AML-193 (cell line): Measurements from ENCODE around the gene ANKRD11.
"Not testable (repeated sequence)": the region's sequence is repeated elsewhere in the genome, so short reads cannot be mapped to it uniquely, and the experiment has no call there.

ENCODE experiments used
- DNase-seq, 2 experiments: peaks; one replicate each; lab custom pipeline; 2025; lab: John Stamatoyannopoulos, UW

ANKRD11 gene

DNA sequence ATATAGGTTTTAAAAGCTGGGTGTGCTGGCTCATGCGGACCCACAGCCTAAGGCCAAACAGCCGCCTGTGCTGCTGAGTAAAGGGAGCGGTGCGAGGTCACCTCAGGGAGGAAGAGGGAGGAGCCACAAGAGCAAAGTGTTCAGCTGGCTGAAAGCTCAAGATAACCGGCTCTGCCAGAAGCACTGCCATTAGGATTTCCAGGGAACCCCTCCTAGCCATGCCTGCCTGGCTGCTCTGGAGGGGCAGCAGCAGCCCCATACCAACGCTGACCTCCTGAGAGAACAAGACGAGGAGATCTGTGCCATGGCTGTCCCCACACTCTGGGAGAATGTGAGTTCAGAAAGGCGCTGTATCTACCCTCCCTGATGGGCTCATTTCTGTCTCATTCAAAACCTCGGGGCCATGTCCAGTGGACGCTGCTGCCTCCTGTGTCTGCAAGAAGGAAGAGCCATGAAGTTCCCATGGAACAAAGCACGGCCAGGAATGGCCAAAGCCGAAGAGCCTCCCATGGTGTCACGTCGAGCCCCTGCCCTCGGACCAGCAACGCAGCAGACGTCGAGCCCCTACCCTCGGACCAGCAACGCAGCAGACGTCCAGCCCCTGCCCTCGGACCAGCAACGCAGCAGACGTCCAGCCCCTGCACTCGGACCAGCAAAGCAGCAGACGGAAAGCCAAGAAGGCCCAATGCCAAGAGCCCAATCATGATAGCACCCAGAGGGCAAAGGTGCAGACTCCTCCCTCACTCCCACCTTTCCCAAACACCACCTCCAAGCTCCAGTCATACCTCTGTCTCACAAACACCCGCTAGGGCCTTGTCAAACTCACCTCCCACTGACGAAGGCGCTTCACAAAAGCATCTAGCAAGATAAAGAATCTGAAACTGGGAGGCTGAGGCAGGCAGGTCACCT is 107.0 kb downstream of the ANKRD11 start:
- DNase-seq = no peak

DNA sequence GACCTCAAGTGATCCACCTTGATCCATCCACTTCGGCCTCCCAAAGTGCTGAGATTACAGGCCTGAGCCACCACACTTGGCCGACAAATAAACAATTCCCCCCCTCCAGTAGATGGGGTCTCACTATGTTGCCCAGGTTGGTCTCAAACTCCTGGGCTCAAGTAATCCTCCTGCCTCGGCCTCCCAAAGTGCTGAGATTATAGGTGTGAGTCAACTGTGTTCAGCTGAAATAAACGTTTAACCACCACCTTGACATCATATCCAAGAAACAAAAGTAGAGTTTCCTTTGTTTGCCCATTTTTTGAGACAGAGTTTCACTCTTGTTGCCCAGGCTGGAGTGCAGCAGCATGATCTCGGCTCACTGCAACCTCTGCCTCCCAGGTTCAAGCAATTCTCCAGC is 107.8 kb downstream of the ANKRD11 start:
- not testable (repeated sequence) for DNase-seq

DNA sequence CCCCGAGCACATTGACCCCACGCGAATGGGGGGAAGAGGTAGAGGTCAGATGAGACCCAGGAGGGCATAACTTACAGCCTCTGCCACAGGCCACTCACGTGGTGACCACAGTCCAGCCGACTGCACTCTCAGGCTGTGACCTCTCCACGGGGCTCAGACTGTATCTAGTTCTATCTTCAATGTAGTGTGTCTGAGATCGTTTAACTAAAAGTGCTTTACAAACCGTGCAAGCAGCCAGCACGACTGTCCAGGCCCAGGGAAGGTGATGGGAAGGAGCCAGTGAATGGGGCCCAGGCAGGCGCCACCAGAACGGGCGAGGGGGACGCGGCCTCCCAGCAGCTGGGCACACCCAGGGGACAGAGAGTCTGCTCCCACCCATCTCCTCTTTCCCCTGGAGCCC is 108.6 kb downstream of the ANKRD11 start:
- DNase-seq = no peak

- DNase-seq = no peak
Measured at GRCh38 chr16:89380681-89381080, 109.7 kb downstream of the ANKRD11 start.

DNA sequence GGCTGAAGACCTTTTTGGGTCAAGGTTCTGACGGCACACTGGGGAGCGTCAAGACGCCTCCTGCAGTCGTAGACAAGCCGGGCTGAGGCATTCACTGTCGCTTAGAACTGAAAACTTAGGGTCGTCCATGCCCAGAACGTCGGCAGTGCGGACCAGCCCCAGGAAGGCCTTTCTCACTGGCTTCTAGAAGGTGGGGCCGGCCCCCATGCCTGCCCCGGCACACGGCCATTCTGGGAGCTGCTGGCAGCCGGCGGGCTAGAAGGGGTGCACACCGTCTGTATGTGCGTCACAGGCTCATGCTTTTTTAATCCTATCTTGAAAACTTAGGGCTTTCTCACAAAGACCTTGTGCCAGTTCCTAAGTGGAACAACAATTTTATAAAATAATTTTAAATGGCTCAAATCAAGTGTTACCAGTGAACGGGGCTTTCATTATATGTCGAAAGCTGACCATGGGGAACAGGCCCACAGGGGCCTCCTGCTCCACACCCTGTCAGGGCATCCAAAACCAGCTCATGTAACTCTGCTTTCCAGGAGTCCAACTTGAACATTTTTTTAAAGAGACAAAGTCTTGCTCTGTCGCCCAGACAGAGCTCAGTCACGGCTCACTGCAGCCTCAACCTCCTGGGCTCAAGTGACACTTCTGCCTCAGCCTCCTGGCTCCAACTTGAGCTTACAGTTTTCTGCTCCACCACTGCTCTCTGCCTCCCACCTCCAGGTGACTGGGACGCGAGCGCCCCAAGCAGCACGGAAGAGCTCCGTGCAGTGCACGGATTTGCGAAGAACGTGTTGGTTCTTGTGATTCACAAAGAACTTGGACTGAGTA is 111.2 kb downstream of the ANKRD11 start:
- no peak for DNase-seq

GRCh38 chr16:89377453-89377848 is 112.9 kb downstream of the ANKRD11 start:
- DNase-seq = no peak

DNA sequence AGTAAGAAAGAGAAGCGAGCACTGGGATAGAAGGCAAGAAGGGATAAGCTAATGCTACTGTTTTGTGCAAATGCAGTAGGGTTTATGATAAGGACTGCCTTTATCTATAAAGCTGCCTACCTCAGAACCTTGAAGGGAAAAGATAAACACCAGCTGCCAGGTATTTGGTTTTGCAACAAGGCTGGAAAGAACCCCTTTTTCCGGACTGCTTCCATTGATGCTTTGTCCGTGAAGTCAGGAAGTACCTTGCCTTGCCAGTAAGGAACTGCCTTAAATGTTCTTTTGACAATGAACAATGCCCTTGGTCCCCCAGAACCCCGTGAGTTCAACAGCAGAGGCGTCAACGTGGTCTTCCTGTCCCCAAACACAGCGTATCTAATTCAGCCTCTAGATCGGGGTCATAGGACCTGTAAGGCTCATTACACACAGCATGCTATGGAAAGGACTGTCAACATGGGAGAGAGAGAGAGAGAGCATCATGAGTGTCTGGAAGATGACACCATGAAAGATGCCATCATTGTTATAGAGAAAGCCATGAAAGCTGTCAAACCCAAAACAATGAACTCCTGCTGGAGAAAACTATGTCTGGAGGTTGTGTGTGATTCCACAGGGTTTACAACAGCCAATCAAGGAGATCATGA is 113.4 kb downstream of the ANKRD11 start:
- DNase-seq = no peak

DNA sequence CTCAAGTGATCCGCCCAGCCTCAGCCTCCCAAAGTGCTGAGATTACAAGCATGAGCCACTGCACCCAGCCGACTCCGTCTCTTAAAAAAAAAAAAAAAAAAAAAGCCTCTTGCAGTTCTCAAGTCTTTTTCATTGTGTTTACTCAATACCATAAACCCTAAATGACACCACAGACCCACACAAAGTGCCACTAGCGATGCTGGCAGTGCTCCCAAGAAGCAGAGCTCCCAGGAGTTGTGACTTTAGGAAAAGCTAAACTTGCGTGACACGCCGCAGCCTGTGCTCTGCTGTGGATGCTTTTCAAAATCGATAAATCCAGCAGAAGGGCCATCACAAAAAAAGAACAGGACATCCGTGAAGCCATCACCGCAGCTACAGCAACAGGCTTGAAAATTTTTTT is 114.7 kb downstream of the ANKRD11 start:
- no peak for DNase-seq

DNA sequence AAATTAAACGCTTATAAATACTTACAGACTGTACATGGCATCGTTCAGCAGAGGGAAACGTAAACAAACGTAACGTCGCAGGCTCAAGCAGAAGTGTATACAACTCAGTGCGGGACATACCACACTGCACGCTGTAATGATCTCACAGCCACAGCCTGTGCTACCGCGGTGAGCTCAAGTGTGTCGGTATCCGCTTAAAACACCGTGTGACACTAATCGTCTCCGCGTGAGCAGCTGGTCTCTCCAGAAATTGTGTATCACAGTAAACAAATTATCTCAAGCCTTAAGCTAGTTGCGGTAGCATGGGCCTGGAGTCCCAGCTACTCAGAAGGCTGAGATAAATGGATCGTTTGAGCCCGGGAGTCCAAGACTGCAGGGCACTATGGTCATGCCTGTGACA is 115.3 kb downstream of the ANKRD11 start:
- DNase-seq = no peak

- no peak for DNase-seq
Measured at GRCh38 chr16:89374393-89374960, 115.9 kb downstream of the ANKRD11 start.

GRCh38 chr16:89373355-89374110 is 116.8 kb downstream of the ANKRD11 start:
- no peak for DNase-seq

GRCh38 chr16:89371968-89372634 is 118.3 kb downstream of the ANKRD11 start:
- DNase-seq = no peak

DNA sequence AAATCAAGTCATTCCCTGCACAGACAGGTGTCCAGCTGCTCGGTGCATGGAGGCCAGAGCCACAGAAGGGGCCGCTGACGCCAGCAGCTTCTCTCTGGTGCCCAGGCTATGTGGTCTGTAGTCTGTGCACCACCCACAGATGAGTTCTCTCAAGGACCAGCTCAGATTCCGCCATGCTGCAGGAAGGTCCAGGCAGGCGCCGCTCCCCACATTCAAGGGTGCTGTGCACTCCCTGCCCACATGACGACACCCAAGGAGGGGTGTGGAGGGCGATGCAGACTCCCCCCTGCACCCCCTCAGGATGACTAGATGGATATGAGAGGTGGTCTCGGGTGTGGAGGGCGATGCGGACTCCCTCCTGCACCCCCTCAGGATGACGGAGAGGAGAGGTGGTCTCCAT is 119.0 kb downstream of the ANKRD11 start:
- DNase-seq = no peak

GRCh38 chr16:89370601-89371000 is 119.8 kb downstream of the ANKRD11 start:
- DNase-seq = no peak

DNA sequence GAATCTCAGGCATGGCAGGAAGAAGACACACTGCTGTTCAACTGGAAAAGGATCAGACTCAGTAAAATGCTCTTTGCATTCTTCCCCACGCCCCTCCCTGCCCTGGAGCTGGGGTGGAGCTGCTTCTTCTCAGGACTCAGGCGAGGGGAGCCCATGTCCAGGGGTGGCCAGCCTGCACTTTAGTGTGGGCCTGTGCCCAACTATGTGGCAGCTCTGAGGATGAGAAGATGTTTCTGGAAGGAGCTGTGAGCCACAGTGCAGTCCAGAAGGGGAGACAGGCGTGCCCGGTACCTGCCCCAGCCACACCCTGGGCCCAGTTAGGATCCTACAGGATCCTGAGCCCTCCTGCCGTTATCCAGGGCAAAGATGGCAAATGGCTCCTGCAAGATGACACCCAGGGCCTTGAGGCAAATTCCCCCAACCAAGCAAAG is 120.3 kb downstream of the ANKRD11 start:
- DNase-seq = no peak

- DNase-seq = no peak
Measured at GRCh38 chr16:89369266-89369895, 121.0 kb downstream of the ANKRD11 start.

GRCh38 chr16:89368604-89369249 is 121.6 kb downstream of the ANKRD11 start:
- no peak for DNase-seq

- DNase-seq = no peak
Measured at GRCh38 chr16:89367538-89367915, 122.8 kb downstream of the ANKRD11 start.

- DNase-seq = no peak
Measured at GRCh38 chr16:89366561-89367537, 123.5 kb downstream of the ANKRD11 start.
